Measurements from ENCODE around the gene SERINC2. TPM values are rescaled to one million over a fixed set of nuclear protein-coding genes. Genes with fewer than 3 reads are reported as not detected.
A peak's percentile ranks its signal among the peaks of the same experiment; 100 is the strongest.

Gene SERINC2
- total RNA-seq, 2 experiments from 2014 or later: 0.32 TPM; not detected in 1

DNA sequence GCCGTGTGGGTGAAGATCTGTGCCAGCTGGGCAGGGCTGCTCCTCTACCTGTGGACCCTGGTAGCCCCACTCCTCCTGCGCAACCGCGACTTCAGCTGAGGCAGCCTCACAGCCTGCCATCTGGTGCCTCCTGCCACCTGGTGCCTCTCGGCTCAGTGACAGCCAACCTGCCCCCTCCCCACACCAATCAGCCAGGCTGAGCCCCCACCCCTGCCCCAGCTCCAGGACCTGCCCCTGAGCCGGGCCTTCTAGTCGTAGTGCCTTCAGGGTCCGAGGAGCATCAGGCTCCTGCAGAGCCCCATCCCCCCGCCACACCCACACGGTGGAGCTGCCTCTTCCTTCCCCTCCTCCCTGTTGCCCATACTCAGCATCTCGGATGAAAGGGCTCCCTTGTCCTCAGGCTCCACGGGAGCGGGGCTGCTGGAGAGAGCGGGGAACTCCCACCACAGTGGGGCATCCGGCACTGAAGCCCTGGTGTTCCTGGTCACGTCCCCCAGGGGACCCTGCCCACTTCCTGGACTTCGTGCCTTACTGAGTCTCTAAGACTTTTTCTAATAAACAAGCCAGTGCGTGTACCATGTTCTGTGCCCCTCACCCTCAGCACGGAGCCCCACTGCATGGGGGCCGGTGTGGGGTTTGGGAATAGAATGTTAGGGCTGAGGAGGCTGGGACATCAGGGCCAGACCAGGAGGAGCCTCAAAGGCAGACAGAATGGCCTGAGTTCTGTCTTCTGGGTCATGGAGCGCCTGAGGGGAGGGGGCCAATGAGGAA is 21.3 kb downstream of the SERINC2 start:
- Mint-ChIP-seq H3K9me3 (ENCODE audit: low read depth) (no peaks in the 10 kb centered on the region), H3K27me3 (peaks cover 3% of the 10 kb centered on the region), H3K27ac (no peak overlapping the region), H3K4me1 (no peaks in the 10 kb centered on the region), H3K4me3 (no peak overlapping the region), H3K36me3 (no peaks in the 10 kb centered on the region)
- no peak for DNase-seq
- CTCF ChIA-PET: no interaction called here
- no peak for ATAC-seq

GRCh38 chr1:31434979-31435378 is 22.0 kb downstream of the SERINC2 start:
- H3K4me1 Mint-ChIP-seq: no peaks in the 10 kb centered on the region
- no peak overlapping the region for H3K27ac Mint-ChIP-seq
- ATAC-seq (no peak), DNase-seq (no peak)
- H3K4me3 Mint-ChIP-seq: no peak overlapping the region
- H3K36me3 Mint-ChIP-seq: no peaks in the 10 kb centered on the region
- H3K27me3 Mint-ChIP-seq: peaks cover 4% of the 10 kb centered on the region
- CTCF ChIA-PET: no interaction called here
- no peaks in the 10 kb centered on the region for H3K9me3 Mint-ChIP-seq (ENCODE audit: low read depth)

DNA sequence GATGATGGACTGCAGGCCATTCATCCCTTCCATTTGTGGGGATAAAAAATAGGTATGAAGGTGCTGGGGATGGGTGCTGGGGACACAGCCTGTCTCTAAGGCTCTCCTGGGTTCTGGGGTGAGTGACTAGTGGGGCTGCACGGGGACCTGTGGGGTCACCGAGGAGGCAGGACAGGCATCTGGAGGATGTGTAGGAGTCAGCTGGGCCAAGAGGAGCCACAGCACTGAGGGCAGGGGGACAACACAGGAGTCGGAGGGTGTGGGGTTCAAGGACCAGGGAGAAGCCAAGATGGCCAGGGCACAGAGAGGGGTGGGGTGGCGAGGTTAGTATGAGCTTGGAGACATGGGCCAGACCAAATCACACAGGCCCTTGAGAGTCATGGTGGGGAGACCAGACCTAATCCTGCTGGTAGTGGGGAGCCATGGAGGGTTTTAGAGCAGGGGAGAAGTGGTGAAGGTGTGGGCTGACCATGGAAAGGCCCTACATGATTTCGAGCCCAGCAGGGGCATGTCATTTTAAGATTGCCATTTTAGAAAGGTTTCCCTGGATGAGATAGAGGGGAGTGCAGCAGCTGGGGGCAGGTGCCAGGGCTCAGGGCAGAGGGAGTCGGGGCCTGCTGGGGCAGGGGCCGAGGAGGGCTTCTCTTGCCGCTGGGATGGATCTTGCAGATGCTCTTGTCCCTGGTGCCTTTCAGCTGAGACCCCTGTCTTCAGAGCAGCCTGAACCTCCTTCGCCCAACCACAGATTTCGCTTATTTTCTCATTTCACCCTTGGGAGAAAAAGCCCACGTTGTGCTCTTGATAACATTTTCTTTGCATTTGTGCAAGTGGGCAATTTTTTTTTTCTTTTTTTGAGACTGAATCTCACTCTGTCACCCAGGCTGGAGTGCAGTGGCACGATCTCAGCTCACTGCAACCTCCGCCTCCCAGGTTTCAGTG is 22.7 kb downstream of the SERINC2 start:
- Mint-ChIP-seq H3K27me3 (peaks cover 4% of the 10 kb centered on the region), H3K9me3 (ENCODE audit: low read depth) (no peaks in the 10 kb centered on the region), H3K27ac (no peak overlapping the region), H3K36me3 (no peaks in the 10 kb centered on the region), H3K4me1 (no peaks in the 10 kb centered on the region), H3K4me3 (no peak overlapping the region)
- ATAC-seq: no peak
- no peak for DNase-seq
- CTCF ChIA-PET: no interaction called here

- peaks cover 4% of the 10 kb centered on the region for H3K27me3 Mint-ChIP-seq
- ATAC-seq (no peak), DNase-seq (no peak)
- CTCF ChIA-PET: no interaction called here
- H3K27ac Mint-ChIP-seq: no peak overlapping the region
- H3K36me3 Mint-ChIP-seq: no peaks in the 10 kb centered on the region
- no peaks in the 10 kb centered on the region for H3K9me3 Mint-ChIP-seq (ENCODE audit: low read depth)
- H3K4me3 Mint-ChIP-seq: no peak overlapping the region
- no peaks in the 10 kb centered on the region for H3K4me1 Mint-ChIP-seq
These were observed 23.8 kb downstream of the SERINC2 start for GRCh38 chr1:31436596-31437432.

- H3K27me3 Mint-ChIP-seq: peaks cover 4% of the 10 kb centered on the region
- no peak for DNase-seq
- CTCF ChIA-PET: no interaction called here
These were observed 24.5 kb downstream of the SERINC2 start for GRCh38 chr1:31437433-31438037.

GRCh38 chr1:31439276-31439675 is 26.3 kb downstream of the SERINC2 start:
- CTCF ChIA-PET: no interaction called here
- Mint-ChIP-seq H3K27me3 (peaks cover 4% of the 10 kb centered on the region), H3K4me1 (no peaks in the 10 kb centered on the region), H3K9me3 (ENCODE audit: low read depth) (peaks cover 2% of the 10 kb centered on the region), H3K36me3 (no peaks in the 10 kb centered on the region), H3K27ac (no peak overlapping the region), H3K4me3 (no peak overlapping the region)
- DNase-seq: no peak
- ATAC-seq: no peak

More at GRCh38 chr1:31437433-31438037, 24.5 kb downstream of the SERINC2 start:
- no peak overlapping the region for H3K4me3 Mint-ChIP-seq
- H3K27ac Mint-ChIP-seq: no peak overlapping the region
- no peak for ATAC-seq
- H3K4me1 Mint-ChIP-seq: no peaks in the 10 kb centered on the region
- no peaks in the 10 kb centered on the region for H3K36me3 Mint-ChIP-seq
- H3K9me3 Mint-ChIP-seq (ENCODE audit: low read depth): no peaks in the 10 kb centered on the region

- DNase-seq (peak; percentile 19), ATAC-seq (no peak)
- CTCF ChIA-PET: no interaction called here
- Mint-ChIP-seq H3K4me1 (no peaks in the 10 kb centered on the region), H3K27ac (no peak overlapping the region), H3K27me3 (peaks cover 4% of the 10 kb centered on the region), H3K4me3 (no peak overlapping the region), H3K36me3 (no peaks in the 10 kb centered on the region), H3K9me3 (ENCODE audit: low read depth) (peaks cover 3% of the 10 kb centered on the region)
These were observed 28.1 kb downstream of the SERINC2 start for GRCh38 chr1:31441073-31441472.

DNA sequence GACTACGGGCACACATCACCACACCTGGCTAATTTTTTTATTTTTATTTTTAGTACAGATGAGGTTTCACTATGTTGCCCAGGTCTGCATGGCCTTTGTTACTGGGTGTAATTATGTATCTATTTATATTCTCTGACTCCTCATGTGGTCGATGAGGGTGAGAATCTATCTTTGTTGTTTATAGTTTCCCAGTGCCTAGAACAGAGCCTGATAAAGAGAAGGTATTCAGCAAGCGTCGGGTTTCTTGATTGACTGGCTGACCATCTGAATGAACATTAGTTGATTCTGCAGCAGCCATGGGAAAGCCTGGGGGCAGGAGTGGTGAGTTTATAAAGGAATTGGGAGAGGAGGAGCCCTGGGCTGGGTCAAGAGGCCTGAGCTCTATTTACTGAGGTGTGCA is 28.5 kb downstream of the SERINC2 start:
- H3K36me3 Mint-ChIP-seq: no peaks in the 10 kb centered on the region
- DNase-seq (no peak), ATAC-seq (no peak)
- H3K4me3 Mint-ChIP-seq: no peak overlapping the region
- H3K27me3 Mint-ChIP-seq: peaks cover 4% of the 10 kb centered on the region
- H3K27ac Mint-ChIP-seq: no peak overlapping the region
- CTCF ChIA-PET: no interaction called here
- peaks cover 3% of the 10 kb centered on the region for H3K9me3 Mint-ChIP-seq (ENCODE audit: low read depth)
- H3K4me1 Mint-ChIP-seq: no peaks in the 10 kb centered on the region

DNA sequence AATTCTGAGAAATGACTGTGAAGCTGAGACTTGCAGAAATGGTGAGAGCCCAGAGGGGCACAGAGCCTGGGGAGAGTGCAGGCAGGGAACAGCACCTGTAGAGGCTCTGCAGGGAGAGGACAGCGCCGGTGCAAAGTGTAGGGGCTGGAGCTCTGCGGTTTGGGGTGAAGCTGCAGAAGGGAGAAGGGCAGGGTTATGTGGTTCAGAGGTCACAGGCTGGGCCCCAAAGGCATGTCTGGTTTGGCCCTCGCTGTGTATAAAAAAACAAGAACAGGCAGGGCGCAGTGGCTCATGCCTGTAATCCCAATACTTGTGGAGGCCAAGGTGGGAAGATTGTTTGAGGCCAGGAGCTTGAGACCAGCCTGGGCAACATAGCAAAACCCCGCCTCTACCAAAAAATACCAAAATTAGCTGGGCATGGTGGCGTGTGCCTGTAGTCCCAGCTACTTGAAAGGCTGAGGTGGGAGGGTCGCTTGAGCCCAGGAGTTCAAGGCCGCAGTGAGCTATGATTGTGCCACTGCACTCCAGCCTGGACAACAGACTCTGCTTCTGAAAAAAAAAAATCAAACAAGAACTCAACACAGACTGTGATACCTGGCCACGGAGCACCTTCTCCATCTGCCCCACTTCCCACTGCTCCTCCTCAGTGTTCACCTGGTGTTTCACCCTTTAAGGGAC is 29.1 kb downstream of the SERINC2 start:
- Mint-ChIP-seq H3K36me3 (no peaks in the 10 kb centered on the region), H3K27me3 (peaks cover 4% of the 10 kb centered on the region), H3K4me1 (no peaks in the 10 kb centered on the region), H3K4me3 (no peak overlapping the region), H3K9me3 (ENCODE audit: low read depth) (peaks cover 3% of the 10 kb centered on the region), H3K27ac (no peak overlapping the region)
- ATAC-seq (no peak), DNase-seq (peak; percentile 30)
- CTCF ChIA-PET: interaction anchor here (1.3 kb wide), 1 partner anchor 20 kb away, joined by 4 read pairs; no protein-coding TSS in a partner anchor

- no peaks in the 10 kb centered on the region for H3K36me3 Mint-ChIP-seq
- no peak for ATAC-seq
- H3K9me3 Mint-ChIP-seq (ENCODE audit: low read depth): peaks cover 3% of the 10 kb centered on the region
- no peak overlapping the region for H3K4me3 Mint-ChIP-seq
- DNase-seq: peak; percentile 21
- no peaks in the 10 kb centered on the region for H3K4me1 Mint-ChIP-seq
- peaks cover 4% of the 10 kb centered on the region for H3K27me3 Mint-ChIP-seq
- H3K27ac Mint-ChIP-seq: no peak overlapping the region
- CTCF ChIA-PET: interaction anchor here (1.3 kb wide), 1 partner anchor 21 kb away, joined by 4 read pairs; no protein-coding TSS in a partner anchor
These were observed 29.6 kb downstream of the SERINC2 start for GRCh38 chr1:31442648-31442994.

GRCh38 chr1:31443673-31444072 is 30.7 kb downstream of the SERINC2 start:
- CTCF ChIA-PET: interaction anchor here (1.3 kb wide), 1 partner anchor 22 kb away, joined by 4 read pairs; no protein-coding TSS in a partner anchor
- H3K4me1 Mint-ChIP-seq: no peaks in the 10 kb centered on the region
- H3K9me3 Mint-ChIP-seq (ENCODE audit: low read depth): peaks cover 3% of the 10 kb centered on the region
- ATAC-seq: no peak
- H3K36me3 Mint-ChIP-seq: no peaks in the 10 kb centered on the region
- H3K4me3 Mint-ChIP-seq: no peak overlapping the region
- H3K27me3 Mint-ChIP-seq: peaks cover 4% of the 10 kb centered on the region
- DNase-seq: no peak
- H3K27ac Mint-ChIP-seq: no peak overlapping the region

DNA sequence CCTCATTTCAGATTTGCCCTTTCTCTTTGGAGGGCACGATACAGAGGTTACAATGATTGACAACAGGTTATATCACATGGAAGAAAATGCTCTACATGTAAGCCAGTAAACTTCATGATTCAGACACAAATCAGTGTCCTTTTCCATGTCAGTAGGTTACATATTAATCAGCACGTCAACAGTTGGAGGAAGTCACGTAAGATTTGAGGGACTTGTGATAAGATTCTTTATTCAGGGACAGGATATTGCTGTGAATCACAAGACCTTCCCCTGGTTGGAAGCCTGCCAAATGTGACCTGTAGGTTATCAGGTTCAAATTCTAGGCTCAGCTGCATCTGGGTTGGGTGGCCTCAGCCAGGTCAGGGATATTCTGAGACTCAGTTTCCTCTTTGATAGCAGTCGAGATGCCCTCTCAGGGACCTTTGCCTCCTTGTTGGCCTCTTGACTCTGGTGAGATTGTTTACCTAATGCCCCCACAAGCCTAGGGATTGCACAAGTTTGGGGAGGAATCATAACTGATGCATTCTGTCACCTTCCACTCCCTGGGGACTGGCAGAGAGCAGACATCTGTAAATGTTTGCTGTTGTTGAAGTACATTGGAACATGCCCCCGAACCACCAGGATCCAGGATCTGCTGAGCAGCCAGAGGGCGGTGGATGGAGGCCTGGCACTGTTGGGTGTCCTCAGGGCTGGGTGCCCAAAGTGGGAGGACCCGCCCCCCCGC is 31.9 kb downstream of the SERINC2 start:
- H3K9me3 Mint-ChIP-seq (ENCODE audit: low read depth): peaks cover 3% of the 10 kb centered on the region
- no peaks in the 10 kb centered on the region for H3K36me3 Mint-ChIP-seq
- ATAC-seq: no peak

More for the DNA sequence above, 31.9 kb downstream of the SERINC2 start:
- CTCF ChIA-PET: no interaction called here
- no peak overlapping the region for H3K27ac Mint-ChIP-seq
- H3K4me3 Mint-ChIP-seq: no peak overlapping the region
- no peaks in the 10 kb centered on the region for H3K27me3 Mint-ChIP-seq
- no peak for DNase-seq
- H3K4me1 Mint-ChIP-seq: no peaks in the 10 kb centered on the region
